ENCODE data around the gene EFTUD2.

Gene EFTUD2

DNA sequence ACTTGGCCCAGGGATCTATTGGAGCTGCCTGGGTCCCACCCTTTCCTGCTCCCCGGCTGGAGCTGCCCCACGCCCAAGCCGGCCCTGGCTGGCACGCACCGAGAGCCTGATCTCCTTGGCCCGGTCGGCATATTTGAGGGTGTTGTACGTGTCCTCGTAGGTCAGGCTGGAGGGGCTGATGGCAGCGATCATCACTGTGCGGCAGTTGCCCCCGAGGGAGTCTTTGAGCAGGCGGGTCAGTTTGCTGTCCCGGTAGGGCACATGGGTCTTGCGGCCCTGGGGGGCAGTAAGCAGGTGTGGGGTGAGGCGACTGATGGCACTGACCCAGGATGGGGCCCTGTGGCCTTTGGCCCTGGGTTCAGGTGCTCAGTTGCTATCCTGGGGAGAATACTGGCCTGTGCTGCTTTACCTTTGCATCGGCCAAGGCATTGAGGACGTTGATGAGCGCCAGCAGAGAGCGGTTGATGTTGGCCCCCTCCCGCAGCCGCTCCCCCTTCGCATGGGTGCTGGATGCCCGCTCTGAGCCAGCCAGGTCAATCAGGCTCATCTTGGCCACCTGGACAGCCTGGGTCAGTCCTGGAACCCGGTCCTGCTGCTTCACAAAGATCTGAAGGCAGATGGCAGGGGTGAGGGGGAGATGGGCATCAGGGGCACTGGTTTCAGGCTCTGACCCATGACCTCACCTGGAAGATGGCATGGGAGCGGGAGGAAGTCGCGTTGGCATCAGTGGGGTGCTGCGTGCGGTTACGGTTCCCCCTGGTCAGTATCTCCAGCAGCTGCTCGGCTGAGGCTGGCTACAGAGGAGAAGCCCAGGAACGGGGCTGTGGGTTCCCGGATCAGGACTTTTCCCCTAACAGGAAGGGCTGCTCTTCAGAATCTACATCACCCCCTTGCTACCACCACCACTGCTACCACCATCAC, 34.8 kb upstream of the EFTUD2 start:
- no peak for DNase-seq (ENCODE audit: extremely low read depth, insufficient read length)
- Histone ChIP-seq H3K36me3 (ENCODE audit: control insufficient read depth, insufficient read depth, low read length) (peaks cover 36% of the 10 kb centered on the region), H3K4me3 (replicated peaks; ENCODE audit: low read depth, low read length) (no peak overlapping the region), H3K27me3 (replicated peaks; ENCODE audit: control insufficient read depth, insufficient read depth, low read length) (no peaks in the 10 kb centered on the region)
- TF ChIP-seq, protein P1, sequence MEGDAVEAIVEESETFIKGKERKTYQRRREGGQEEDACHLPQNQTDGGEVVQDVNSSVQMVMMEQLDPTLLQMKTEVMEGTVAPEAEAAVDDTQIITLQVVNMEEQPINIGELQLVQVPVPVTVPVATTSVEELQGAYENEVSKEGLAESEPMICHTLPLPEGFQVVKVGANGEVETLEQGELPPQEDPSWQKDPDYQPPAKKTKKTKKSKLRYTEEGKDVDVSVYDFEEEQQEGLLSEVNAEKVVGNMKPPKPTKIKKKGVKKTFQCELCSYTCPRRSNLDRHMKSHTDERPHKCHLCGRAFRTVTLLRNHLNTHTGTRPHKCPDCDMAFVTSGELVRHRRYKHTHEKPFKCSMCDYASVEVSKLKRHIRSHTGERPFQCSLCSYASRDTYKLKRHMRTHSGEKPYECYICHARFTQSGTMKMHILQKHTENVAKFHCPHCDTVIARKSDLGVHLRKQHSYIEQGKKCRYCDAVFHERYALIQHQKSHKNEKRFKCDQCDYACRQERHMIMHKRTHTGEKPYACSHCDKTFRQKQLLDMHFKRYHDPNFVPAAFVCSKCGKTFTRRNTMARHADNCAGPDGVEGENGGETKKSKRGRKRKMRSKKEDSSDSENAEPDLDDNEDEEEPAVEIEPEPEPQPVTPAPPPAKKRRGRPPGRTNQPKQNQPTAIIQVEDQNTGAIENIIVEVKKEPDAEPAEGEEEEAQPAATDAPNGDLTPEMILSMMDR (IDR thresholded peaks at IDR 0.05; ENCODE audit: insufficient read depth, low read length, poor library complexity, severe bottlenecking), result no peak

DNA sequence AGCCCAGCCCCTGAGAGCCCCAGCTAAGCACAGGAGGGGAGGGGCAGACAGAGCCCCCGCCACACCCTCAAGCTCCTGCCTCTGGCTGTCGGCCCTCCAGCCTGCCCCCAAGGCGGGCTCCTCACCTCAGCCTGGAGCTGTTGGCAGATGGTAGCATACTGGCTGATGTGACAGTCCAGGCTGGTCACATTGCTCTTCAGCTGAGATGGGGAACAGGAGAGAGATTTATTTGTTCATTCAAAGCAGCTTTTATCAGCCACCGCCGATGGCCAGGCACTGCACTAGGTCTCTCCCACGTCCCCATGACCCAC, 33.5 kb upstream of the EFTUD2 start:
- DNase-seq (ENCODE audit: extremely low read depth, insufficient read length), result no peak
- H3K36me3 ChIP-seq (ENCODE audit: control insufficient read depth, insufficient read depth, low read length), result peaks cover 47% of the 10 kb centered on the region
- H3K4me3 ChIP-seq (replicated peaks; ENCODE audit: low read depth, low read length), result no peak overlapping the region
- TF ChIP-seq, protein P1 (IDR thresholded peaks at IDR 0.05; ENCODE audit: insufficient read depth, low read length, poor library complexity, severe bottlenecking), result no peak
- no peaks in the 10 kb centered on the region for H3K27me3 ChIP-seq (replicated peaks; ENCODE audit: control insufficient read depth, insufficient read depth, low read length)

DNA sequence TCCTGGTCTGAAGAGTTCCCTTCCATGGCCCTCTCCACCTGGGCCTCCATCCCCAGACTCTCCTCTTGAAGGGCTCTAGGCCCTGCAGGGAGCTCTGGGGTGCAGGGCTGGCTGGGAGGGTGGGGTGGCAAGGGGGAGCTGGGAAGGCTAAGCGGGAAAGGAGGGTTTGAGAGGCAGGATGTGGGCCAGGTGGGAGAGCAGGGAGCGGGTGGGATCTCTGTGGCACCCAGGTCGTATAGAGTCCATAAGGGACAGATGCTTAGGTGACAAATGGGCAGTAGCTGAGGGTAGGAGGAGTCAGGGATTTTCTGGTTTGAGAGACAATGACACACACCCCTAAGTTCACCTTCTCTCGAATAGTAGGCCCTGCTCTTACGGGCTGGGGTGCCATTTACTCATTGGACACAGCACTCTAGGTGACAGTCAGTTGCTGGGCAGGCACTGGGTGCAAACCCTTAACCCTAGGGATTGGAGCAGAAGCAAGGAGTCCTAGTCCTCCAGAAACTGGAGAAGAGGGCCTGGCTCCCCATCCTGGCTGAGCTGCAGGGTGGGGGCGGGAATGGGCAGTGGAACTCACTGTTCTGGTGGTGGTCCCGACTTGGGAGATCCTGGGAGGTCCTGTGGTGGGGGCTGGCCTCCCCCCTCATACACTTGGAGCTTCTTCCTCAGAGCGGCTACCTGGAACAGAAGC, 33.0 kb upstream of the EFTUD2 start:
- Histone ChIP-seq H3K36me3 (ENCODE audit: control insufficient read depth, insufficient read depth, low read length) (peaks cover 49% of the 10 kb centered on the region), H3K27me3 (replicated peaks; ENCODE audit: control insufficient read depth, insufficient read depth, low read length) (no peaks in the 10 kb centered on the region), H3K4me3 (replicated peaks; ENCODE audit: low read depth, low read length) (no peak overlapping the region)
- DNase-seq (ENCODE audit: extremely low read depth, insufficient read length), result no peak
- TF ChIP-seq, protein P1 (IDR thresholded peaks at IDR 0.05; ENCODE audit: insufficient read depth, low read length, poor library complexity, severe bottlenecking), result no peak

DNA sequence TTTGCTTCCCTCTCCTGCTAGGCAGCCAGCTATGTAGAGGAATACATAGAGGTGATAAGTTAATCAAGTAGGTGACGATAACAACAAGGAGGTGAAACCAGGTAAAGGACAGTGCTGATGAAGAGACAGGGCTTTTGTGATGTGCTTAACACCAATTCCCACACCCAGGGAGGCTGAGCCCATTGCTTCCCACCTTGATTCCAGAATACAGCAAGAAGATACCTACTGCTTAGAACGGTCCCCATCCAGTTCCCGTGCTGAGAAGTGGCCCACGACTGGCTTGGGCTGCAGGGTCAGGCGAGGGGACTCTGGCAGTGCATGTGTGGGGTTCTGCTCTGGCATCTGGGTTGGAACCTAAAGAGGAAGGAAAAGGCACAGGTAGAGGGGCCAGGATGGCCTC, 32.1 kb upstream of the EFTUD2 start:
- Histone ChIP-seq H3K4me3 (replicated peaks; ENCODE audit: low read depth, low read length) (no peak overlapping the region), H3K27me3 (replicated peaks; ENCODE audit: control insufficient read depth, insufficient read depth, low read length) (no peaks in the 10 kb centered on the region), H3K36me3 (ENCODE audit: control insufficient read depth, insufficient read depth, low read length) (peaks cover 49% of the 10 kb centered on the region)
- no peak for DNase-seq (ENCODE audit: extremely low read depth, insufficient read length)
- TF ChIP-seq, protein P1 (IDR thresholded peaks at IDR 0.05; ENCODE audit: insufficient read depth, low read length, poor library complexity, severe bottlenecking), result no peak

DNA sequence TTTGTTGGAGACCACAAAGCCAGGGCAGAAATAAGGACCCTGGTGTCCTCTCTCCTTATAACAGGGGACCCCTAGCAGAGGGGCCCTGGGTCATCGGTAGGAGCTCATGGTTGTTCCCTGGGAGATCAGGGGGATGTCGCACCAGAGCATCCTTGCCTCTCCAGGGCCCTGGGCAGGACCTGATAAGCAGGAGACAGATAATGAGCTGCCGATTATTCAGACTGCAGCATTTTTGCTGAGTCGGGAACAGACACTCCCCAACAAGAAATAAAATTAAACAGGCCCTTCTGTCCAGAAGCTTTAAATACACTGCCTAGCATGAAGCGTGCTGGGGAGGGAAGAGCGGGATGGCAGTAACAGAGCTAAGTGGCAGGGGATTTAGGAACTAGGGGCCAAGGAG, 31.4 kb upstream of the EFTUD2 start:
- Histone ChIP-seq H3K27me3 (replicated peaks; ENCODE audit: control insufficient read depth, insufficient read depth, low read length) (no peaks in the 10 kb centered on the region), H3K4me3 (replicated peaks; ENCODE audit: low read depth, low read length) (no peak overlapping the region), H3K36me3 (ENCODE audit: control insufficient read depth, insufficient read depth, low read length) (peaks cover 53% of the 10 kb centered on the region)
- TF ChIP-seq, protein P1 (IDR thresholded peaks at IDR 0.05; ENCODE audit: insufficient read depth, low read length, poor library complexity, severe bottlenecking), result no peak
- no peak for DNase-seq (ENCODE audit: extremely low read depth, insufficient read length)

Data from GM06990 (cell line).